NCI-H524 (cell line): ENCODE data around the gene ZCCHC14.
A peak's percentile ranks its signal among the peaks of the same experiment; 100 is the strongest.
"Not testable (repeated sequence)": the region's sequence is repeated elsewhere in the genome, so short reads cannot be mapped to it uniquely, and the experiment has no call there.

ENCODE experiments used
- DNase-seq, 2 experiments: peaks; one replicate each; lab custom pipeline; 2025; lab: John Stamatoyannopoulos, UW

The ZCCHC14 gene

DNA sequence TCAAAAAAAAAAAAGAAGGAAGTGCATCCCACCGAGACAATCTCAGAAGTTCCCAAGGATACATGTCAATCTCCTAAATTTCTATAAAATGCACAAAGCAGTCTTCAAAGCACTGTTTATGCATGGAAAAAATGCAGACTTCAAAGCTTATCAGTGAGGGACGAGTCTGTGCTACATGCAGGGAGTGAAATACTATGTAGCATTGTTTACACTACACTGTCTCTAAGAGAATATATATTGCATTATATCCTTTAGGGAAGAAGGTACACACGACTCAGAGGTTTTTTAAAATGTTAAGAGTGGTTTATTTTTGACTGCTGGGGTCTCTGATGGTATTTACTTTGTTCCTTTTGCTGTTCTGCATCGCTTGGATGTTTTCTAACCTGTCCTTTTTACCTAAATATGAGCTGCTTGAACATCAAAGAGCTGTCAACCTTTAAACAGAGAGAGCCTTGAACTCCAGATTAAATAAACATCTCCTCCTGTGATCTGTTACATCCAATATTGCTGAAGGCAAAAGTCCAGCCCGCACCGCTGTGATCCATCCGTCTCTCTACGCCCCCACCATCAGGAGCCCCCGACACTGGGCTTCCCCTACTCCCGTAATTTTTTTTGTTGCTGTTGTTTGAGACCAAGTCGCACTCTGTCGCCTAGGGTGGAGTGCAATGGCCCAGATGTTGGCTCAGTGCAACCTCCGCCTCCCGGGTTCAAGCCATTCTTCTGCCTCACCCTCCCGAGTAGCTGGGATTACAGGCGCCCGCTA is 110.6 kb downstream of the ZCCHC14 start:
- peak in 1 of 2 experiments; percentile 42 for DNase-seq

- DNase-seq = no peak
Observed at GRCh38 chr16:87380881-87381280, 111.9 kb downstream of the ZCCHC14 start.

DNA sequence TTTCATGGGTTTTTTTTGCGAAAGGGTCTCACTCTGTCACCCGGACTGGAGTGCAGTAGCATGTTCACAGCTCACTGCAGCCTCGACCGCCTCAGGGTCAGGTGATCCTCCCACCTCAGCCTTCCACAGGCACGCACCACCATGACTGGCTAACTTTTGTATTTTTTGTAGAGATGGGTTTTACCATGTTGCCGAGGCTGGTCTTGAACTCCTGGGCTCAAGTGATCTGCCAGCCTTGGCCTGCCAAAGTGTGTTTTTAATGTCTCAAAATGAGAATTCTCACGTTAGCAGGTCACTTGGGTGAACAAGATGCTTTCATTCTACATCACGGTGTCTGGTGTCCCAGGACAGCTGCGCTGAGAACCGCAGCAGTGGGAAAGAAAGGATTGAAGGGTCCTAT is 112.4 kb downstream of the ZCCHC14 start:
- no peak for DNase-seq

DNA sequence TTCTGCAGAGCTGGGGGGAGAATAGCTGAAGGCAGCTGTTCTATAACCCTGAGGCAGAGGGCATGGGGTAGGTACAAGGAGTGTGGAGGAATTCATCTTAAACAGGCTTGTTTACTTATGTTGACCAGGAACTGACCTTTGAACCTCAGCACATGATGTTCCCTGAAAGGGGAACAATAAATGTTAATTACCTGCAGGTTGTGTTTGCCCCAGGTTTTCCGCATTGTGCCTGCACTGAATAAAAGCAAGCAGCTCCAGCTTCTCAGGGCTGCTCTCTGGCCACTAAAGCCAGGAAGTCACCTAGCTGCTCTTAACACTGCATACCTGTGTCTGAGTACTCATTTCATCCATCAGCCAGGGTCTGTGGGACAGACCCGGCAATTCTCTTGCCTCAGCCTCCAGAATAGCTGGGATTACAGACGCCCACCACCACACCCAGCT is 113.5 kb downstream of the ZCCHC14 start:
- not testable (repeated sequence) for DNase-seq

DNA sequence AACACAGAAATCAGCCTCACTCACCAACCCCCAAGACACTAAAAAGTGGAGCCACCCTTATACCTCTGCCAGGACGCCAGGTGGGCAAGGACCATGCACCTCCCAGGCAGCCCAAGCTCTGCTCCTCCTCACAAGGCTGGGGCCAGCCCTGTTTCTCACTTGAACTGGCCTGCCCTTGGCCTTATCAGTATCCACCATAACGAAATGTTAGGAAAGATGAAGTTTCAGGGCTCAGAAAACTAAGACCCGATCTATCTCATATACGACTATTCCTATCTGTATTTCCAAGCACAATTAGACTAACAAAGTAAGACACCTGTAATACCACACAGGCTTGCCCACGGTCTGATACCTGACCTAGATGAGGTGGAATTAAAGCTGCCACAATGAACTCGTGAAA is 116.2 kb downstream of the ZCCHC14 start:
- DNase-seq = no peak

DNA sequence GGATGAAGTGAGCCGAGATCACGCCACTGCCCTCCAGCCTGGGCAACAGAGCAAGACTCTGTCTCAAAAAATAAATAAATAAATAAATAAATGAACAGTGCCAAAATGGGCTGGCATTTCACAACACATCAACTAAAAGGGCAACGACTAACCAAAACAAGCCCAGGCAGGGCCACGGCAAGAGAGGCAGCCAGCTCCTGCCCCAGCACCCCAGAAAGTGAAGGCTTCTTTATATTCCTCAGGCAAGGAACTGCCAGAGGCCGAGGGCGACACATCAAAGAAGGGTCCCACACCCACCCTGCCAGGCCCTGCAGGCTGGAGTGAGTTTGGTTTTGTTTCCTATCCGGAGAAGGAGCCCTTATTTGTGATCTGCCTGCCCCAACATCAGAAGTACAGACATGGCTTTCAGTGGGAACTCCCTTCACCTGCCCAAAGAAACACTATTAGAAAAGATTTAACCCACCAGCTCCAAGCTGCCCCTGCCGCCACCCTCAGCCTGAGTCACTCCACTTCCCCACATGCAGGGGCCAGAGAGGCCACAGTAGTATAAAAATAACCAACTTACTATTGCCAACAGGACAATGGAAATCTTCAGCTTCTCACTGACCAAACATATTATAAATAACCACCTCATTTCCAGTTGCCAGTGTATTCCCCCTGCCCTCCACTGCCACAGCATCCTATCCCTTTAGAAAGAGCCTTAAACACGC is 117.2 kb downstream of the ZCCHC14 start:
- DNase-seq = no peak

DNA sequence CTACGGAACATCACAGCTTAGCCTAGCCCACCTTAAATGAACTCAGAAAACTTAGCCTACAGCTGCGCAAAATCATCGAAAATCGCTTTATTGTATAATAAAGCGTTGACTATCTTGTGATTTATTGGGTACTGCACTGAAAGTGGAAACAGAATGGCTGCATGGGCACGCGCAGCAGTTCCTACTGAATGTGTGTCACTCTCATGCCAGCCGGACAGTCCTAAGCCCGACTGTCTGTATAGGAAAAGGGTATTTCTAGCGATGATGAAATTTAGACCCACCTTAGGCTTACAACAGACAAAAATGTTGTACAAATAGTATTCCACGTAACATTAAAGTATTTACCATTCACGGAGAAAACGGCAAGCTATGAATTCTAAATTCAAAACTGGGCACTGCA is 118.5 kb downstream of the ZCCHC14 start:
- no peak for DNase-seq

DNA sequence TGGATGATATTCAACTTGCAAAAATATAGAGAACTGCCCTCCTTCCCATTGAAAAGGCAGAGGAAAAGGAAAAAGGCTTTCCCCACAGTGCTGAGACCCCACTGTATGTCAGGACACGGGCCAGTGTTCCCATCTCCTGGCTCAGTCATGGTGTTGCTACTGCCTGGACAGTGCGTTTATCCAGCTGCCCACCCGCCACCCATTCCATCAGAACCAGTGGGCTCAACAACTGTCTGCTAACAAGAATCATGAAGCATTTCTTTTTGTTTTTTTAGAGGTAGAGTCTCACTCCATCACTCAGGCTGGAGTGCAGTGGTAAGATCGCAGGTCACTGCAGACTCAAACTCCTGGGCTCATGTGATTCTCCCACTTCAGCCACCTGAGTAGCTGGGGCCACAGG is 120.5 kb downstream of the ZCCHC14 start:
- no peak for DNase-seq

GRCh38 chr16:87371261-87371866 is 121.5 kb downstream of the ZCCHC14 start:
- DNase-seq = peak in 1 of 2 experiments; percentile 16

DNA sequence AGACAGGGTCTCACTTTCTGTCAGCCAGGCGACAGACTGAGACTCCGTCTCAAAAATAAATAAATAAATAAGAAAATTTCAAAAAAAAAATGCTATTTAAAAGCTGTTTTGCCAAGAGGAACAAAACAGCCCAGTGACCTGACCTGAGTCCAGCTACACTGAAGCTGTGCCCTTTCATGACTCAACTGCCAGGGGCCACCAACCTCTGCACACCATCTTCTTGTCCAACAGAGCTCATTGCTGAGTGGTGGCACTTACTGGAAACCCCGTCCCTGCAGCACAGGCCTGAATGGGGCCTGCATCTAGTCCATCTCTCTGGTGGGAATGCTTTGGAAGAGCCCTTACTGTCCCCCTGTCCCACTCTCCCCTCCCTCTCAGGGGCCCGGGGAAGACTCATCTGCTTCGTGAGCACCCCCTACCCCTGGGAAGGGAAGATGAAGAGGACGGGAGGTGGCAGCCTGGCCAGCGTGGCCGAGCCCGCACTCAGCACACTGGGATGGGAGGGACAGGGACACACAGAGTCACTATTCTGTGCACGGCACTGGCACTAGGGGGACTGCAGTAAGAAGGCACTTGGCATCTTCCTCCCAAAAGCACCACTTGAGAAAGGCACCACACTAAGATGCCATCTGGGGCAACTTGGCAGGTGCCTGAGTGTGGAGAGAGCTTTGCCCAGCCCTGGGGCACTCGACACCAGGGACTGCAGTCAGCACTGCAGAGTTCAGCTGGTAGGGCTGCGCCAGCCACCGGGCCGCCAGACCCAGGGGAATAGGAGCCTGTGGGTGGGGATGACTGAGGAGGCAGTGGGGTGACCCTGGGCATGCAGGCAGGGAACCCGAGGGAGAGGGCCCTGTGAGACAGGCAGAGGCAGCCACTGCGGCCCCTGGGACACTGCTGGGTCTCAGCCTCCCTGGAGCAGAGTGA is 122.8 kb downstream of the ZCCHC14 start:
- DNase-seq = peak; percentile 94 to 95

- no peak for DNase-seq
Observed at GRCh38 chr16:87369117-87369765, 123.6 kb downstream of the ZCCHC14 start.

- no peak for DNase-seq
Observed at GRCh38 chr16:87368029-87368770, 124.6 kb downstream of the ZCCHC14 start.

GRCh38 chr16:87367529-87367928 is 125.3 kb downstream of the ZCCHC14 start:
- DNase-seq = peak; percentile 76 to 87

GRCh38 chr16:87366930-87367329 is 125.9 kb downstream of the ZCCHC14 start:
- no peak for DNase-seq

- no peak for DNase-seq
Observed at GRCh38 chr16:87366288-87366687, 126.5 kb downstream of the ZCCHC14 start.

DNA sequence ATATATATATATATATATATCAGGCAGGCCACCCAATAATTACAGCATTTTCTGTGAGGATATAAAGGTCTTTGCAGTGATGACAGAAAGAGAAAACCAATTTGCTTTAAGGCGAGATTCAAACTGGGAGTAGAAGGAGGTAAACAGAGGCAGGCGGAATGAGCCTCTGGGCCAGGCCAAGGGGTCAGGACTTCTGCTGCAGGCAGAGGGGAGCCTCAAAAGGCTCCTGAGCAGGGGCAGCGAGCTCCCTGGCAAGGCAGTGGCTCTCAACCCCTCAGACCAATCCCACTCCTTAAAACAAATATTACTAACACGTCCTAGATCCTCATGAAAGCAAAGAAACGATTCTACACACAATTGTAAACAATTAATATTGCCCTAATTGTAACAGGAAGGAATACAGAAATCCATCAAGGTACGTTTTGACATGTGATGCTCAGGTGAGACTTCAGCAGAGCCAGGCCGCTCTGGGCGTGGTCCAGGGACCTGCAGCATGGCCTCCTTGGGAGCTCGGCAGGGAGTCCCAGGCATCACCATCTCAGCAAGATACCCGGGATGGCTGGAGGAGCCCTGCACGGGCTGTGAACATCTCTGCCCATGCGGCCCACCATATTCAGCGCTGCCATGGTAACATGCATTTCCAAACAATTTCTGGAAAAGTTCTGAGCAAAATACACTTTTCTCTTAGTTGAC is 127.7 kb downstream of the ZCCHC14 start:
- DNase-seq = no peak

DNA sequence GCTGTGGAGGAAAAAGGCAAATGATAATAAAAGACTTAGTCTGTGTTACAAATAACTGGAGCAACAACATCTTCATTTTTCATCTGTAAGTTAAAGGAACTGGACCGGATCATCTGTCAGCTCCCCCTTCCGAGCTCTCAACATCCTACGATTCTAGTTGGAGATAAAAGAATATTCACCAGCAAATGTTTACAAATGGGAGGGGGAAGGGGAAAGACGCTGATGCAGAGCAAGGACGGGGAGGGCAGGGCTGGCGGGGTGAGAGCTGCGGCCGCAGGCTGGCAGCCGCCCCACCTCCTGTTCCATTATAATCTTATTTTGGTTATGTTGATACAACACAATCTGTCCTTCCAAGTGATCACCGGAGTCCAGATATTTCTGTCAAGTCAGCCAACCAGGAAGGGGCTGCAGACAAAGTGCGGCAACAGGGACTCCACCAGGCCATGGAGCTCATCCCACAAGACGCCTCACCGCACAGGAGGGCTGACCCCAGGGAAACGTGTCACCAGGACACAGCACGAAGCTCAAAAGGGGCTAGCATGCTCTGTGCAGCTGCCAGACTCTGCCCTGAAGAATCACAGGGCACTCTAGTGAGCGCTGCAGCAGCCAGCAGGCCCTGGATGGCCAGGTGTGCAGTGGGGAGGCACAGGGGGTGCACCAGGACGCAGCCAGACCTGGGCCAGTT is 128.9 kb downstream of the ZCCHC14 start:
- peak; percentile 51 to 85 for DNase-seq

DNA sequence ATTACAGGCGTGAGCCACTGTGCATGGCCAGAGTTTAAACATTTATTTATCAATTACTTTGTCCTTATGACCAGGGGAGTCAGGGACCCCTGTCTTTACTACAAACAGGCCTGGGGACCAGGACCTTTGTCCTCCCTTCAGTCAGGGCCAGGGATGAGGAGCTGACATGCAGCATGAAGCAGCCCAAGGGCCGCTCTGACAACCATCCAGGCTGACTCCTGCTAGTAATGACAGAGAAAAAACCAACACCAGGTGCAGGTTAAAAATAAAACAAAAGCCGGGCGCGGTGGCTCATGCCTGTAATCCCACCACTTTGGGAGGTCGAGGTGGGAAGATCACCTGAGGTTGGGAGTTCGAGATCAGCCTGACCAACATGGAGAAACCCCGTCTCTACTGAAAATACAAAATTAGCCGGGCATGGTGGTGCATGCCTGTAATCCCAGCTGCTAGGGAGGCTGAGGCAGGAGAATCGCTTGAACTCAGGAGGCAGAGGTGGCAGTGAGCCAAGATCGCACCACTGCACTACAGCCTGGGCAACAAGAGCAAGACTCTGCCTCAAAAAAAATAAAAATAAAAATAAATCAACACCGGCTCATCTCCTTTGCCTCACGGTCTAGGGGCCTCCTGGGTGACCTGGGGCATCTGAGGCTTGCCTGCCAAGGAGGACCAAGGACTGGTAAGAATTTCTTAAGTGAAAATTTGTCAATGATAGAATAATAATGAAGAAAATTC is 129.8 kb downstream of the ZCCHC14 start:
- DNase-seq = not testable (repeated sequence)
